Activated CD4-positive, alpha-beta T cell treated with anti-CD3 and anti-CD28 coated beads, Interleukin-10, Interleukin-2, amounts not matched to agents 100 ng/mL and 50 ng/mL, durations not matched to agents 16 hours and 8 hours (primary cell): ENCODE results near the gene FETUB.
"Not testable (repeated sequence)": the region's sequence is repeated elsewhere in the genome, so short reads cannot be mapped to it uniquely, and the experiment has no call there.

Experiments used
- DNase-seq: peaks from one replicate; pipeline ENCODE4 v3.0.0-alpha.2; 2020

Gene FETUB

GRCh38 chr3:186614266-186614596 is 26.0 kb upstream of the FETUB start:
- DNase-seq, result no peak

DNA sequence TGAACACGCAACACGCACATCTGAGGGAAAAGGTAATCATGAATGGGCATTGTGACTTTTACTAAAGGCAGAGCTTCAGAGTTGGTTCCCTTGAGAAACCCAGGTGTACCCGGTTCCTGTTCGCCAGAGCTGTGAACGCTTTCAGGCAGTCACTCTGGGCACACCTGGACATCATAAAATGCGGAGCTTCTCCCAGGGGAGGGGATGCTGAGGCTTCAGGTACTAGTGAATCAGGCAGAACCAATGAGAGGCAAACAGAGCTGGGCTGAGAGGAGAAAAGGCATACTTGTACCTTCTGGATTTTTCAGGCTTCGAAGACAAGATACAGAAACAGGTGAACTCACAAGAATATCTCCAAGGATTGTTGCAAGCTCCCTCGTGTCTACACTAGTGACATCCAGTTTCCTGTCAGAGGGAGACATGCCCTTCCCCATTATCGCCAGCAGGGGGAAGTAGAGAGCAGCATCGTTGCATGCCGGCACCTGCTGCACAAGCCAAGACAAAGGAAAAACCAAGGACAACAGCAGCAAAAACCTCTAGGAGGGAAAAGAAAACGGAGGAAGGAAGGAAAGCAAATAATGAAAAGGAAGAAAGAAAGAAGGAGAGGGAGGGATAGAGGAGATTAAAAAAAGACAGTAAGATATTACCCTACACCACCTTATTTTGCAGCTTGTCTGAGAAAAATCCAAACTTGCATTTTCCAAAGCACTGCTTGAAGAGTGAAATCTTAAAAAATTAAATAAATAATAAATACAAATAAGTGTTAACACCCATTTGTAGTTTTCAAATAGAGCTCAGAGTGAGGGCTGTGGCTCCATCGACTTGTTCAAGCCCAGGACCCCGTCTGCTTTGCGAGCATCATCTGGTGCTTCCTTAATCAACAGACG is 25.4 kb upstream of the FETUB start:
- DNase-seq, result peak; percentile 83

DNA sequence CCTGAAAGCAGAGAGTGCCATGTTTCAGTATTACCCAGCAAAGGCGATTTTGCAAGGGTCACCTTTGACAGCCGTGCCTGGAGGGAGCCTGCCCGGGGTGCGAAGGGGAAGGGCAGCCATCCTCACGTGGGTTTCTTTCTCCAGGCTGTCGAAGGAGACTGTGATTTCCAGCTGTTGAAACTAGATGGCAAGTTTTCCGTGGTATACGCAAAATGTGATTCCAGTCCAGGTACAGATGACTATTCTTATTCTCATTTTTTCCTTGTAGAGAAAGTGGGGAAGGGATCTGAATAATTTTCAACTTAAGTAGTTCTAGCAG is 23.9 kb upstream of the FETUB start:
- no peak for DNase-seq

- peak; percentile 92 for DNase-seq
These were observed 22.9 kb upstream of the FETUB start for GRCh38 chr3:186617036-186617946.

DNA sequence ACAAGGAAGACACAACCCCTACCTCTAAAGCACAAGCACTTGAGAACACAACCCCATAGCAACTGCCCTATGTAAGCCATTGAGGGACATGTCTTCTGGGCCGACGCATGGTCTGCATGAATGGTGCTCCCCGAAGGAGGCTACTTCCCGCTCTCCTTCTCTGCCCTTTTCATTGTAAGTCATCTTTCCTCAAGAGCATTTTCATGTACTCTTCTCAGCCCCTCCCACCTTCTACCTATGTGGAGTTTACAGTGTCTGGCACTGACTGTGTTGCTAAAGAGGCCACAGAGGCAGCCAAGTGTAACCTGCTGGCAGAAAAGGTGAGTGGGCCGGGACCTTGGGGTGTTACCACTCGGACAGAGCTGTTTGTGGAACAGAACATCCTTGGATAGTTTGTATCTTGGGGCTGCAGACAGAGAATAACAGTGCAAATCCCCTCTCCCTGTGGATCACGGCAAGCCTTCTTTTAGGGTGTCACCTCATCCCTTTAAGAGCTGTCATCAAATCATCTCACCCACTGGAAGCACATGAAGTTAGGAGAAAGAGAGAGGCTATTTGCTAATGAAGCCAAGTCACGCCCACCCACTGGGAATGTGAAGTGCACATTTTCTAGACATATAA is 21.8 kb upstream of the FETUB start:
- DNase-seq, result no peak

DNA sequence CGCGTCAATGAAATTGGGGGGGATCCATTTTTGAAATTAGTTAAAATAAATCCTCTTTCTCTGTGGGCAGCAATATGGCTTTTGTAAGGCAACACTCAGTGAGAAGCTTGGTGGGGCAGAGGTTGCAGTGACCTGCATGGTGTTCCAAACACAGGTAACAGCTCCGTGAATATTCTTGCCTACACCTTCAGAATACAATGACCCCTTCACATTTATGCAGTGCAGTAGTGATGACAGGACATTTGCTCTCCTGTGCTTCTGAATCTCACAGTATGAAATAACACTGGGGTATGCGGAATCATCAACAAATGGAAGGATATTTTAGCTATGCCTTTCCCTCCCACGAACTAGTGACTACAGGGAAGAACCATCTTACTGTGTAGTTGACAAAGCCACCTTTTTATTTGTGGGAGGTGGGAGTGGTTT is 20.4 kb upstream of the FETUB start:
- no peak for DNase-seq

DNA sequence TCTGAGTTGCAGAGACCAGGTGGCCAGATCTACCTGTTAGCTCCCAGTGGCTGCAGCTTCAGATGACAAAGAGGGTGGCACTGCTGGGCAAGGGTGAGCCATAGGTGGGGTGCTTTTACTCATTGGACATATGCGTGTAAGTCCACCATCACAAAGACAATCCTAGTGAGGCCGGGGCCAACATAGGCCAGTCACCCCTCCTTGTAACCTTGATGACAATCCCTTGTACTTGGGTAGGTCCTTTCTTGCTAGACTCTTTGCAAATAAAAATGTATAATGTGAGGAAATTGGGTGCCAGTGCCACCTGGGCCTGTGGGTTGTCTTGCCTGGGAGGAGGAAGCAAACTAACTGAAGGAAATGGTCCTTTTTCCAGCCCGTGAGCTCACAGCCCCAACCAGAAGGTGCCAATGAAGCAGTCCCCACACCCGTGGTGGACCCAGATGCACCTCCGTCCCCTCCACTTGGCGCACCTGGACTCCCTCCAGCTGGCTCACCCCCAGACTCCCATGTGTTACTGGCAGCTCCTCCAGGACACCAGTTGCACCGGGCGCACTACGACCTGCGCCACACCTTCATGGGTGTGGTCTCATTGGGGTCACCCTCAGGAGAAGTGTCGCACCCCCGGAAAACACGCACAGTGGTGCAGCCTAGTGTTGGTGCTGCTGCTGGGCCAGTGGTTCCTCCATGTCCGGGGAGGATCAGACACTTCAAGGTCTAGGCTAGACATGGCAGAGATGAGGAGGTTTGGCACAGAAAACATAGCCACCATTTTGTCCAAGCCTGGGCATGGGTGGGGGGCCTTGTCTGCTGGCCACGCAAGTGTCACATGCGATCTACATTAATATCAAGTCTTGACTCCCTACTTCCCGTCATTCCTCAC is 19.7 kb upstream of the FETUB start:
- DNase-seq, result no peak

DNA sequence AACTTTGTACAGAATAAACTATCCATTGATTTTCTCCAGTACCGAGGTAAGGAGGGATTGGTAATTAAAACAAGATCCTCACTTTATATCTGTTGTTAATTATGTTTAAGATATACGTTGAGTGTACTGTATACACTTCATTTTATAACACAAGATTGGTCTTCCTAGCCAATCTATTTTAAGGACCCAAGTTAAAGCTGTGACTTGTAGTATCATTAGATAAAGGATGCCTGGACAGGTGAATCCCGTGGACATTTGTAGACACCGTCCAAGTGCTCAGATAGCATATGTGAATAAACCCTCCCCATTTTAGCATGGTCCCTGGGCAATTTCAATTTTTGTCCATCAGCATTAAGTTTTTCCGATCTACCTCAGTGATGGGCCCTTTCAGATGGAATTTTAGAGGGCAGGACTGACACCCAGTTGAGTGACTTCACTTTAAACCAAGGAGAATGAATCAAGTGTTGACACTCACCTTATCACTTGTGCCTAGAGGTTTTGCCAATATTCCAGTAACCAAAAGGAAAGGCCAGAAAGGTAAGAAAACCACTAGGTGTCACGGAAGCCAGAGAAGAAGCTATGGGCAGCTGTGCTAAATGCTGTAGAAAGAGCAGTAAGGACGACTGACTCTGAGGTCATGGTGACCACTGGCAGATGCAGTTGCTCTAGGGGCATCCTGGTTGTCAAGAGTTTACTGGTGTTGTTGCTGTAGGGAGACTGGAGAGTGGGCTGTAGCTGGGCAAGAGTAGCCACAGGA is 18.1 kb upstream of the FETUB start:
- DNase-seq, result no peak

GRCh38 chr3:186622651-186623310 is 17.4 kb upstream of the FETUB start:
- no peak for DNase-seq

DNA sequence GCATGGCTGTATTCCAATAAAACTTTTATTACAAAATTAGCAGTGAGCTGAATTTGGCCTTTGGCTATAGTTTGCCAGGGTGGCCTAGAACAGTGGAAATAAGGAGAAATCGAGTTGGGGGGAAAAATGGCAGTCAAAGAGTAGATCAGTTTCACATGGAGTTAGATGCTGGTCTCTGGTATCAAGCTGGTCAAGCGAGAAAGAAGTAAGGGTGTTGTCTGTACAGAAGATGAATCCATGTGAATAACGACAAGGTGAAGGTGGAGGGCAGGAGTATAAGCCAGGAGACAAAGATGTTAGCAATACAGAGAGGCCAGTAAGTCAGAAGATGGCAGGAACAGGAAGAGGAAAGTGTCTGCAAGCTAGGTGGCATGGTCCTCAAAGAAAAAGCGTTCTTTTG is 15.6 kb upstream of the FETUB start:
- no peak for DNase-seq

GRCh38 chr3:186625600-186626042 is 14.6 kb upstream of the FETUB start:
- no peak for DNase-seq

DNA sequence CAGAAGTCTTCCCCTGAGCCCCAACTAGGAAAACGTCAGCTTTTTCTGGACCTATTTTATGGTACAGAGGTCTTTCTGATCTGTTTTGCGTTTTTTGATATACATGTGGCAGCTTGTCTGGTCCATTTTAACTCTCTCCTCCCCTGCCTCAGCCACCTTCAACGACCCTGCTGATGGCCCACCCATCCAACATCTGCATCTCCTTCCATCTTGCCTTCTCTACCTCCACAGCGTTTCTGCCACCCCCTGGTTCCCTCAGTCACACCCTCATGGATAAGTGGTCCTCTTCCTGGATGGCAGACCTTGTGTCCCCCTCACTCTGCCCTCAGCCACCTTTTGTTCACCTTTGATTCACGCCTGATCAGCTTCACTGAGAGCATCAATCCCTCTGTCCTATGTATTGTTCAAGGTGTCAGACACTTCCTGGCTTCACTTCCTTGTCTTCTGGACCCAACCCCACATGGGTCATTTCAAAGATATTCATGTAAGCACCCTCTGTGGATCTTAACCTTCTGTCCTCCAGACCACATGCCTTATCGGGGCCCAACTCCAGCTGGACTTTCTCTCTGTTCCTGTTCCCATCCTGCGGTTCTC is 13.8 kb upstream of the FETUB start:
- DNase-seq, result no peak

GRCh38 chr3:186627852-186628414 is 12.3 kb upstream of the FETUB start:
- DNase-seq, result no peak

- DNase-seq, result no peak
These were observed 11.4 kb upstream of the FETUB start for GRCh38 chr3:186628756-186629155.

DNA sequence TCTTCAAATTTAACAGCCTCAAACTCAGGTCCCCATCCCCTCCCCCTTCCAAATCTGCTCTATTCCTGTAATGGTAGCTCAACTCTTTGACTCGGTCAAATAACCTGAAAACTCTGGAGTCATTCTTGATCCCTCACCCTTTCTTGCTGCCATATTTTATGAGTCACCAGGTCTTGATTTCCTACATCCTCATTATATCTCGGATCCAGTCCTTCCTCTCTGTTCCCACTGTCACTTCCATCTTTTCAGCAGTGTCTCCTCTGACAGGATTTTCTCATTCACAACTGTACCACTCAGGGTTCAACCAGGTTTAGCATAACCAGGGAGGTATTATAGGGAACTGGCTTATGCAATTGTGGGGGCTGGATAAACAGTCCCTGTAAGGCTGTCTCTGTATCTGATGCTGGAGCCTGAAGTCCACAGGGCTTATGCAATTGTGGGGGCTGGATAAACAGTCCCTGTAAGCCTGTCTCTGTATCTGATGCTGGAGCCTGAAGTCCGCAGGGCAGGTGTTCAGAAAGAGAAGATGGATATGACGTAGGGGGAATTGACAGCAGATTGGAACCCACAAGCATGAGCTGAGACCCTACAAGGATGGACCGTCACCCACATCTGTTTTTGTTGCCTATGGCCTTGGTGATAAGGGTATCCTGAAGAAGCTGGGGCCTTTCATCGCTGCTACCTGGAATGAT is 9.1 kb upstream of the FETUB start:
- DNase-seq, result no peak

DNA sequence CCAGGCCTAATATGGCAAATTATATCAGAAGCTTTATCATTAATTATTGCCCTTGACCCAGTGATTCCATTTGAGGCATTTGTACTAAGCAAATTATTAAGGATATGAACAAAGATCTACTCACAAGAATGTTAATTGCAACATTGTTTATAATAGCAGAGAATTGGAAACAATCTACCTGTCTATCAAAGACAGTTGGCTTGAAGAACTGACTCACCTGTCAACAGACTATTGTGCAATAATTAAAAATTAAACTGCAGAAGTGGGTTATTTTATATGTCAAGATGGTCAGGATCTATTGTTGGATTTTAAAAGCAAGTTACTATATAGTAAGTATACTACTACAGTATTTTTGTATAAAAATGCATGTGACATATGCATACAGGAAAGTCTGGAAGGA is 6.7 kb upstream of the FETUB start:
- no peak for DNase-seq

DNA sequence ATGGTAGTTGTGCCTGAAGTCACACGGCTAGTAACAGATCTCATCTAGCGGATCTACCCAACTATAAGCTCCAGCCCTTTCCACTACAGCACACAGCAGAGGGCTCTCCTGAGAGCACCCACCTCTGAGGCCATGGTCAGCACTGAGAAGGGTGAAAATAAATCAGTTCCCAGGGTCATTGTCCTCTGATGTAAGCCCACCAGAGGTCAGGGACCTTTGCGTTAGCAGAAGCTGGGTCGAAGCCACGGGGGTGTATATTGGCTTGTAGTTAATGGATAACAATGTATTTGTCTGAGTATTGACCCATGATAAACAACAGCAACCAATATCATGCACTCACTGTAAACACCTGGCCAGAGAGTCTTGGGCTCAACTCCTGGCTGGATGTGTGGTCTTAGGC is 6.0 kb upstream of the FETUB start:
- DNase-seq, result not testable (repeated sequence)

- no peak for DNase-seq
These were observed 4.7 kb upstream of the FETUB start for GRCh38 chr3:186635532-186635931.

- no peak for DNase-seq
These were observed 3.7 kb upstream of the FETUB start for GRCh38 chr3:186636536-186636935.

GRCh38 chr3:186637686-186638085 is 2.5 kb upstream of the FETUB start:
- no peak for DNase-seq
